Fibroblast of gingiva (primary cell): ENCODE data around the gene NKAIN1.
"Not testable (repeated sequence)": the region's sequence is repeated elsewhere in the genome, so short reads cannot be mapped to it uniquely, and the experiment has no call there.

ENCODE experiments used
- DNase-seq: peaks from one replicate; pipeline ENCODE4 v3.0.0-alpha.2; 2011; ENCODE audit warnings: low read depth

NKAIN1 gene

DNA sequence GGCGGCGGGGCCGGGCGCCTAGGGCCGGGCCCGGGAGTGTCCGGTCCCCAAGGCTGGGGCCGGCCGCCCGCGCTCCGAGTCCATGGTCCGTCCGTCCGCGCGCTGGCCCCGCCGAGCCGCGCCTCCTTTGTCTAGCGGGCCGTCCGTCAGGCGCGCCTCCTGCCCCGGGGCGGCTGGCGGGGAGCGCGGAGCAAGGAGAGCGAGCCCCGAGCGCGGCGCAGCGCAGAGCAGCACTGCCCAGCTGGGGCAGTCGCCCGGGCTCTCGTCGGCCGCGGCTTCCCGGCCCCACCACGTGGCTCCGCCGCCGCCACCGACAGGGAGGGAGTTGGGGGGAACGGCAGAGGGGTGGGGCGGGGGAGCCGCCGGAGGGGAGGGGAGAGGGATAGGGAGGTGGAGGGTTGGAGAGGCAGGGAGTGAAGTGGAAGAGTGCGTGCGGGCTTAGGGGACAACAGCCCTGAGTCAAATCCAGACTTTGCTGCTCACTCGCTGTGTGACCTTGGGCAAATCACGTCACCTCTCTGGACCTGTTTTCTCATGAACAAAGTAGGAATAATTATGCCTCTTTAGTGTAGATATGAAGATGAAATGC, at the start of gene NKAIN1:
Gene NKAIN1 (minus strand): TSS at position 235 of the 589 bp plus-strand sequence. CDS start 340 bp downstream, outside the sequence.
- no peak for DNase-seq

DNA sequence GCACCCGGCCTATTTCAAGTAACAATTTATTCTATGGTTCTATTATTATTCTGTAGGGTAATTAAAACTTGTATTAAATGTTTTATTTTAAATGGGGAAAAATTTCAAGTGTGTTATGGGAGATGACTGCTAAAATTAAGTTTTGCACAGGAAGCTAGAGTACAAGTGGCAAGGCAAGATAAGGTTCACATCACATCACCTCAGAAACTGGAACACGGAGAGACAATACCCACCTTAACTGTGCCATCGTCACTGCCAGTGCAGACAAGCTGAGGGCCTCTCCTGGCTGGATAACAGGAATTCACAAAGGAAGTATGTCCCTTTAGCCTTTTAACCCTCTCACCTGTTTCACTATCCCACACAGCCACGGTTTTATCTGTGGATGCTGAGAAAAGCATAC, 49.3 kb upstream of the NKAIN1 start:
- no peak for DNase-seq

GRCh38 chr1:31287791-31288190, 48.1 kb upstream of the NKAIN1 start:
- DNase-seq: not testable (repeated sequence)

- not testable (repeated sequence) for DNase-seq
These were observed 42.7 kb upstream of the NKAIN1 start for GRCh38 chr1:31282426-31282825.

- DNase-seq: no peak
These were observed 33.9 kb upstream of the NKAIN1 start for GRCh38 chr1:31273619-31274018.

DNA sequence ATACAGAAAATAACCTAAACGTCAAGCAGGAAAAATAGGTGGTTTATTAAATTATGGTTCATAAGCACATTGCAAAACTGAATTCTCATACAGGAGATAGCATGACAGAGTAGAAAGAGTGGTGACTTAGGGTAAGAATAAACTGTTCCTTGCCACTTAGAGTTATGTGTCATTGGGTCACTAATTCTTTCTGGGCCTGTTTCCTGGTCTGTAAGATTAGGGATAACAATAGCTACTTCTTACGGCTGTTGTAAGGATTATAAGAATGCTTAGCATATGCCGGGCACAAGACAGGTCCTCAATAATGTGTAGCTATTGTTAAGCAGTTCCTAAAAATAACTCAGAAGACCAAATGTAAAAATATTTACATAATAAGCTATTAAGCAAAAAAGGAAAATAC, 32.7 kb upstream of the NKAIN1 start:
- DNase-seq: no peak

DNA sequence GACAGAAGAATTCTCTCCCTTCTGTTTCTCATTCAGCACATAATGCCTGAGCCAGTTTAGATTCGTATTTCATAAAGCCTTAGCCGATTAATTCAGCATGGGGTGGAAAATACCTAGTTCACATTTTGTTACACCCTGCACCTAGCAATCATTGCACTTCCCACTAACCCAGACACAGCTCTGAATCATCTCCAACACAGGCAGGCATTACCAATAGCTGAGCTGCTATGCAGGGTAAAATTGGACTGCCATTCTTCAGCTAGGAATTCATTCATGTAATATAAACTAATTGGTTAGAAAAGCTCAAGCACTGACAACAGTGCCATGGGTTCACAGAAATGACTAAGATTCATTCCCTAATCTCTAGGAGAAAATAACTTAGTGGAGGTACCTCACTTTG, 26.9 kb upstream of the NKAIN1 start:
- no peak for DNase-seq

DNA sequence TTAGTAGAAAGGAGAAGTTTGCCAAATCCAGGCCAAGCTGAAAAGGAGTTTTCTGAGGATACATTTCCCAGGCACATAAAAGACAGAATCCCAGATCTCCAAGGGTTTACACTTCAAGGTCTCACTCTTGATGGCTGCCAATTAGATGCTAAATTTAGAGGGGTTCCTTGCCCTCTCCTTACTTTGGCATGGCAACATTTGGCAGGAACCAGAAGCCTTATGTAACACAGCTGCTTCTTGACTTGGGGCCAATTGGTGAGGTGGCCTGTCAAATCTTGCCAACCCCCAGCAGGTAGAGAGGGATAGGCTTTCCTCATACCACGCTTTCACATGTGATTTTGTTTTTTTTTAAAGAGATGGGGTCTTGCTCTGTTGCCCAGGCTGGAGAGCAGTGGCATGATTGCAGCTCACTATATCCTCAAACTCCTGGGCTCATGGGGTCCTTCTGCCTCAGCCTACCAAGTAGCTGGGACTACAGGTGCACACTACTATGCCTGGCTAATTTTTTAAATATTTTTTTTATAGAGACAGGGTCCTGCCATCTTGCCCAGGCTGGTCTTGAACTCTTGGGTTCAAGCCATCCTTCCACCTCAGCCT, 25.2 kb upstream of the NKAIN1 start:
- DNase-seq: no peak

DNA sequence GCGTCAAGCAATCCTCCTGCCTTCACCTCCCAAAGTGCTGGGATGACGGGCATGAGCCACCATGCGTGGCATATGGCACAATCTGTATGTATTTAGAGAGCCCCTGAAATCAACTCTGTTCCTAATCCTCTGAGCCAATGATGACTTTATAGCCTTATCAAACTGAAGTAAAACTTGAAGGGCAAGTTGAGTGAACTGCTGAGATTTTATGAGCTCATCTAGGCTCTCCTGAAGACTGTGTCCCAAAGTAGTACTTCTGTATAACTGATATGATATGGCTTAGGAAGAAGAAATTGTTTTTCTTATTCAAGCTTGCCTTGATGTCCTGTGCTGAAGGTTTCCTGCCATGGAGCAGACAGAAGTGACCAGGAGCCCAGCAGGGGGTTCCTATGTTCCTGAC, 23.7 kb upstream of the NKAIN1 start:
- no peak for DNase-seq

DNA sequence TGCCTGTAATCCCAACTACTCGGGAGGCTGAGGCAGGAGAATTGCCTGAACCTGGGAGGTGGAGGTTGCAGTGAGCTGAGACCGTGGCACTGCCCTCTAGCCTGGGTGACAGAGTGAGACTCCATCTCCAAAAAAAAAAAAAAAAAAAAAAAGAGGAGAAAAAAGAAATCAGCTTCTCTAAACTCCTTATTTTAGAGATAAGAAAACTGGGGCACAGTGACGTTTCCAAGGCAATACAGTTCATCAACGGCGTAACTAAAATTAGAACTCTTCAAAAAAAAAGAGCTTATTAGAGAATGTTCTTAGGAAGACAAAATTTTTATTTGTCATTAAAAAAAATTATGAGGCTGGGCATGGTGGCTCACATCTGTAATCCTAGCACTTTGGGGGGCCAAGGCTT, 22.7 kb upstream of the NKAIN1 start:
- not testable (repeated sequence) for DNase-seq

DNA sequence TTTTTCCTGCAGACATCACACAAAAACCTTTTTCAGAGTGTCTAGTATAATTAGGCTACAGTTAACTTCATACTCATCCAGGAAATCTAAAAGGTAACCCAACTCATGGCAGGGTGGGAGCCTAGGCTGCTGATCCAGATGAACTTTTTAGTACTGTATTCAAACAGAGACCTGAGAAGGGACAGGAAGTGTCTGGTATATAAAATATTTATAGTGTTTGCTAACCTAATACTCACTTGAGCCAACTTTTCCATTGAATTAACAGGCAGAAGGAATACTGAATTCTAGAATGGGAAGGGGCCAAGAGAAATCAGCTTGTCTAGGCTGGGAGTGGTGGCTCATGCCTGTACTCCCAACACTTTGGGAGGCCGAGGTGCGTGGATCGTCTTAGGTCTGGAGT, 22.2 kb upstream of the NKAIN1 start:
- no peak for DNase-seq

DNA sequence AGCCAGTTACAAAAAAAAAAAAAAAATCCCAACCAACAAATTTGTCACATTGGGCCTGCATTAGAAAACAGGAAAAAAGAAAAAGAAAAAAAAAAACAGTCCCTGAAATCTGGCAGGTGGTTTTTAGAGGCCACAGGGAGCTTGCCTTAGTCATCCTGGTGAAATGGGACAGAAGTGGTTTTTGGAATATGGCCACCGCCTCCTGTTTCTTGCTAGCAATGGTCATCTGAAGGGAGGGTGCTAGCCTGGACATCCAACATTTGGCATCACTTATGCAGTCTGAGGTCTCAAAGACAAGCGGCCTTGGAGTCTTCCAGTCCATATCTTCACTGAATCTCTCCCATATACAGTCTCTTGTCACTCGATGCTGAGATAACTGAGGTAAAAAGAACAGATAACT, 20.1 kb upstream of the NKAIN1 start:
- DNase-seq: no peak

- no peak for DNase-seq
These were observed 18.9 kb upstream of the NKAIN1 start for GRCh38 chr1:31258581-31258980.

DNA sequence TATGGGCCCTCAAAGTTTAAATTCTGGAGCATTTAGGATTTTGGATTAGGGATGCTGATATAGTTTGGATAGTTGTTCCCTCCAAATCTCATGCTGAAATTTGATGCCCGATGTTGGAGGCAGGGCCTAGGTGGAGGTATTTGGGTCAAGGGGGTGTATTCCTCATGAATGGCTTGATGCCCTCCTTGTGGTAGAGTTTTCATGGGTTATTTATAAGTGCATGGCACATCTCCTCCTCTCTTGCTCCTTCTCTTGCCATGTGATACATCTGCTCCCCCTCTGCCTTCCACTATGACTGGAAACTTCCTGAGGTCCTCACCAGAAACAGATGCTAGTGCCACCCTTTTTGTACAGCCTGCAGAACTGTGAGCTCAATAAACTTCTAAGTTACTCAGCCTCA, 17.5 kb upstream of the NKAIN1 start:
- DNase-seq: no peak

- no peak for DNase-seq
These were observed 10.2 kb upstream of the NKAIN1 start for GRCh38 chr1:31249854-31250253.

DNA sequence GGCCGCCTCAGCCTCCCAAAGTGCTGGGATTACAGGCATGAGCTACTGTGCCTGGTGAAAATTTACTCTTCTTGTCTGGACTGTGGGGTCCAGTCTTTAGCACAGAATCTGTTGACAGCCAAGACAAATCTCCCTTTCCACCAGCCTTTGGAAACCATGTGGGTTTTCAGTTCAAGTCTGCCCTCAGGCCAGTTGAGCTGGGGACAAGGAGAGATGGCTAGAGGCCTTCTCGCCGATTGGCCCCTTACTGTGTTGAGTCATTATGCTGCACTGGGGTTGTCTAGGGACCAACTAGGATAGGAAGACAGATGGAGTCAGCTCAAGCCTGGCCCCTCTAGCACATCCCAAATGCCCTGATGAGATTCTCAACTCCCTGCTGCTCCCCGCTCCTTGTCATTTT, 8.6 kb upstream of the NKAIN1 start:
- DNase-seq: no peak

DNA sequence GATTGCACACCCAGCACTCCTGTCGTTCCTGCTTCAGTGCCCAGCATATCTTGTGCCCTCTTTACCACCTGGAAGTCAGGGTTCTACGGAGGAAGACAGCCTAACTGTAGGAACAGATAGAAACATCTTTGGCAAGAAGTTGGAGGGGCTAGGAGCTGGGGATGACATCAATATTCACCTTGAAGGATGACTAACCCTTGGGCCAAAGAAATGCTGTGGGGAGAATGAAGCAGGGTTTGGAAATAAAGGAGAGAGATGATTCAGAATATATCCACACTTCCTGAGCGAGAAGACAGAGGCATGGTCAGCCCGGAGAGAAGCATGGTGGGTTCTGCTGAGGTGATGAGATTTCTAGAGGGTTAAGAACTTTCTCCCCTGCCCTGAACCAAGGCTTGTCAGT, 4.6 kb upstream of the NKAIN1 start:
- DNase-seq: no peak

GRCh38 chr1:31243501-31244286, 4.0 kb upstream of the NKAIN1 start:
- DNase-seq: no peak

GRCh38 chr1:31241321-31241720, 1.6 kb upstream of the NKAIN1 start:
- no peak for DNase-seq

DNA sequence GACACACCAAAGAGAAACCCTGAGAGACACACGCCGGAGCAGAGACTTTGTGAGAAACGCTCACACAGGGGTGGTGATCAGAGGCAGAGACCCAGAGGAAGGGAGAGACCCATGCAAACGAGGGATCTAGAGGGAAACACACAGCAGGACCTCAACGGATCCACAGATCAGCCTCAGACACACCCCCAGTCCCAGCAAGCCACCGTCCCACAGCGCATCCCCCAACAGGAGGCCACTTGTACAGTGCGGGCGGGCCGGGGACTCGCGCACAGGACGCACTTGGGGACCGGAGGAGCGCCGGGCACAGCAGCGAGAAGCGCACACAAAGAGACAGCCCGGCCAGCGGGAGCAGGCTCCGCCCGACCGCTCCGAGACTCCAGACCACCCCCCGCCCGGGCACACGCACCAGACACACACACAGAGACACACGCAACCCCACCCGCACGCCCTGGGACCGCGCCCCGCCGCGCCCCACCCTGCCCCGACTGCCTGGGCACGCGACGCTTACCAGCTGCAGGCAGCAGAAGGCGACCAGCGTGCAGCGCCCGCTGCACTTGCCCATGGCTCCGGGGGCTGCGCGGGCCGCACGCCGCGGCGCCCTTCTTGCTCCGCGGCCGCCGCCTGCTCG, 587 bp downstream of the NKAIN1 start:
- DNase-seq: no peak

DNA sequence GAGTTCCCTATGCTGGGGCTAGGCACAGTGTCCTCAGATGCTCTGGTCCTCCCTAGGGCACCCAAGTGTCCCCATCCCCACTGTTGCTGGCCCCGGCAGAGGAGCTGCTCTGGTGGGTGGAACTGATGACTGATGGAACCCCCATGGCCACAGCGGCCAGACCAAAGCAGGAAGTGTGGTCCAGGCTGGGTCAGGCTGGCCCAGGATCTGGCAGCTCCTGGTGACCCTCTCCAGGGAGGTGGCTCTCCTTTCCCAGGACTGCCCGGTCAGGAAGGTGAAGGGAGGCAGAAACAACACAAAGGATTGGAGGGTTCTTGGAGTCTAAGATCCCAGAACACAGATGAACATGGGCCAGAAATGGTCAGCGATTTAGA, 1.1 kb downstream of the NKAIN1 start:
- DNase-seq: no peak

- DNase-seq: no peak
These were observed 4.8 kb downstream of the NKAIN1 start for GRCh38 chr1:31234870-31235269.

DNA sequence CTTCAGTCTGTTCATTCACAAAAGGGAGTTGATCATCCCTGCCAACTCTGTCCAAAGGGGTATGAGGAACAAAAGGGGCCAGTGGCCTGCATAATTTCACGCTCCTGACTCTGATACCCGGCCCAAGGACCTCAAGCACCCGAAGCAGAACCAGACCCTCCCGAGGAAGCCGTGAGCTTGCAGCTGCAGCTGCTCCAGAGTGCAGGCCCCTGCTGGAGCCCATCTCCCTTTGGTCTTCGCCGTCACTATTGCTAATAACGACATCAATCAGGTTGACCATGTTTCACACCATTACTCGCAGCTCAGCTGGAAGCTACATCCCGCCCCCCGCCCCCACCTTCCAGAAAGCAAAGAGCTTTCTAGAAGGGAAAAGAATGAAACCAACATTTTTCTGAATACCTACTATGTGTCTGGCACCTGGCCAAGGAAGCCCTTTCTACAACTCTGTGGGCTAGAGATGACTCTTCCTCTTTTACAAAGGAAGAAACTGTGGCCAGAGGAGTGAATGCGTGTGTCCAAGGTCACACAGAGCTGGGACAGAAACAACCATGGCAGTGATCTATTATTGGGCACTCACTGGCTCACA, 5.5 kb downstream of the NKAIN1 start:
- DNase-seq: no peak
